PC-3 (cell line): Measurements from ENCODE around the gene ZNF22.

Experiments
- EZH2 ChIP-seq: fragments of 300-600 bp; sonication (generic); IDR thresholded peaks from one replicate; pipeline ENCODE4 v1.6.1; 2017; ENCODE audit warnings: antibody characterized with exemption, mild to moderate bottlenecking, low read length; ENCODE audit not compliant: unreplicated experiment
- TF ChIP-seq, protein P1 (sequence below): fragments of 300-600 bp; sonication (generic); conservative IDR thresholded peaks from 2 replicates; pipeline ENCODE4 v1.5.1; 2017; ENCODE audit warnings: antibody characterized with exemption, low read depth, mild to moderate bottlenecking, low read length

DNA sequence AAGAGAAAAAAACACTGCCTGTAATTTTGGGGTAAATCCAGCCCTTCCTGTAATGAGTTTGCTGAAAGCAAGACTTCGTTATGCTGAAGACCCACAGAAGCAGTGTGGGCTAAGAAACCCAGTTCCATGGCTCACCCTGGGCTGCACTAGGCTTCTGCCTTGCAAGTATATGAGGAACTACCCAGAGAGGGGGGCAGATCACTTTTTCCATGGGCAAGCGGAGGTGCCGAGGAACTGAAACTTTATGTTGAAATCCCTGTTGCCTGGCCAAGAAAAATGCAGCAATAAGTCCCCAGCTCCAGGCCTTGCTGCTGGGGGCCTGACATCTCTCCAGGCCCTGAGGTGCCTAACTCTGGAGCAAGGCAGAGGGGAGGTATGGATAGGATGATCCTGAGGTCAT, 32.6 kb upstream of the ZNF22 start:
- TF ChIP-seq, protein P1, sequence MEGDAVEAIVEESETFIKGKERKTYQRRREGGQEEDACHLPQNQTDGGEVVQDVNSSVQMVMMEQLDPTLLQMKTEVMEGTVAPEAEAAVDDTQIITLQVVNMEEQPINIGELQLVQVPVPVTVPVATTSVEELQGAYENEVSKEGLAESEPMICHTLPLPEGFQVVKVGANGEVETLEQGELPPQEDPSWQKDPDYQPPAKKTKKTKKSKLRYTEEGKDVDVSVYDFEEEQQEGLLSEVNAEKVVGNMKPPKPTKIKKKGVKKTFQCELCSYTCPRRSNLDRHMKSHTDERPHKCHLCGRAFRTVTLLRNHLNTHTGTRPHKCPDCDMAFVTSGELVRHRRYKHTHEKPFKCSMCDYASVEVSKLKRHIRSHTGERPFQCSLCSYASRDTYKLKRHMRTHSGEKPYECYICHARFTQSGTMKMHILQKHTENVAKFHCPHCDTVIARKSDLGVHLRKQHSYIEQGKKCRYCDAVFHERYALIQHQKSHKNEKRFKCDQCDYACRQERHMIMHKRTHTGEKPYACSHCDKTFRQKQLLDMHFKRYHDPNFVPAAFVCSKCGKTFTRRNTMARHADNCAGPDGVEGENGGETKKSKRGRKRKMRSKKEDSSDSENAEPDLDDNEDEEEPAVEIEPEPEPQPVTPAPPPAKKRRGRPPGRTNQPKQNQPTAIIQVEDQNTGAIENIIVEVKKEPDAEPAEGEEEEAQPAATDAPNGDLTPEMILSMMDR, result no peak
- TF ChIP-seq EZH2, result no peak
